ENCODE results near the gene DEGS2. TPM values are rescaled to one million over a fixed set of nuclear protein-coding genes. Genes with fewer than 3 reads are reported as not detected.

DEGS2 gene
- total RNA-seq, 1 experiment from 2014 or later: 0.07 TPM

DNA sequence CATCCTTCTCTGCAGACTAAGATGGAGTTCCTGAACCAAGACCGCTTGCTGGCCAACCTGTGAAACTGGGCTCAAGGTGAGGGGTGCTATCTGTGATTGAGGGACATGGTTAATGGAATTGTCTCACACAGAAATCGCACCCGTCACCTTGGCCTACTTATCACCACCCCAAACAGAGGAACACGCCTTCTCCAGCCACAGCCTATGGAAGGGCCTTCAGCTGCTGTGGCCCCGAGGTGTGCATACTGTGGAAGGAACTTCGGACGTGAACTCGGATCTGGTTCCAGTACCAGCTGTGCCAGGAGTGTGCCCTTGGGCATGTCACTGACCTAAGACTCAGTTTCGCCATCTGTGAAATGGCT is 49.9 kb downstream of the DEGS2 start:
- ChIA-PET CTCF (interaction anchor here (0.5 to 10.9 kb wide), 13 partner anchors 13 to 127 kb away, joined by 3 to 188 read pairs (median 12); no protein-coding TSS in a partner anchor), POLR2A (interaction anchor here (0.6 to 3.0 kb wide), 3 partner anchors 33 to 38 kb away, joined by 3 to 16 read pairs (median 7); no protein-coding TSS in a partner anchor)
- H3K27me3 Mint-ChIP-seq (ENCODE audit: insufficient read depth, unreplicated experiment): no peaks in the 10 kb centered on the region
- intact Hi-C loops (cut with micrococcal nuclease): loop anchor here (2.0 kb wide), 1 partner anchor 83 kb away; no protein-coding TSS in a partner anchor
- no peaks in the 10 kb centered on the region for H3K36me3 Mint-ChIP-seq (ENCODE audit: insufficient read depth, unreplicated experiment)
- DNase-seq (ENCODE audit: unreplicated experiment): no peak
- TF ChIP-seq, protein P1, sequence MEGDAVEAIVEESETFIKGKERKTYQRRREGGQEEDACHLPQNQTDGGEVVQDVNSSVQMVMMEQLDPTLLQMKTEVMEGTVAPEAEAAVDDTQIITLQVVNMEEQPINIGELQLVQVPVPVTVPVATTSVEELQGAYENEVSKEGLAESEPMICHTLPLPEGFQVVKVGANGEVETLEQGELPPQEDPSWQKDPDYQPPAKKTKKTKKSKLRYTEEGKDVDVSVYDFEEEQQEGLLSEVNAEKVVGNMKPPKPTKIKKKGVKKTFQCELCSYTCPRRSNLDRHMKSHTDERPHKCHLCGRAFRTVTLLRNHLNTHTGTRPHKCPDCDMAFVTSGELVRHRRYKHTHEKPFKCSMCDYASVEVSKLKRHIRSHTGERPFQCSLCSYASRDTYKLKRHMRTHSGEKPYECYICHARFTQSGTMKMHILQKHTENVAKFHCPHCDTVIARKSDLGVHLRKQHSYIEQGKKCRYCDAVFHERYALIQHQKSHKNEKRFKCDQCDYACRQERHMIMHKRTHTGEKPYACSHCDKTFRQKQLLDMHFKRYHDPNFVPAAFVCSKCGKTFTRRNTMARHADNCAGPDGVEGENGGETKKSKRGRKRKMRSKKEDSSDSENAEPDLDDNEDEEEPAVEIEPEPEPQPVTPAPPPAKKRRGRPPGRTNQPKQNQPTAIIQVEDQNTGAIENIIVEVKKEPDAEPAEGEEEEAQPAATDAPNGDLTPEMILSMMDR (IDR thresholded peaks at IDR 0.05; ENCODE audit: unreplicated experiment): no peak
- H3K4me3 Mint-ChIP-seq (ENCODE audit: unreplicated experiment): no peak overlapping the region
- H3K9me3 Mint-ChIP-seq (ENCODE audit: unreplicated experiment): no peaks in the 10 kb centered on the region
- H3K27ac Mint-ChIP-seq (ENCODE audit: low read depth, unreplicated experiment): peak overlapping the region; percentile 70
- BruUV-seq (replicated peaks): no TSS peak
- H3K4me1 Mint-ChIP-seq (ENCODE audit: insufficient read depth, unreplicated experiment): peaks cover 28% of the 10 kb centered on the region

DNA sequence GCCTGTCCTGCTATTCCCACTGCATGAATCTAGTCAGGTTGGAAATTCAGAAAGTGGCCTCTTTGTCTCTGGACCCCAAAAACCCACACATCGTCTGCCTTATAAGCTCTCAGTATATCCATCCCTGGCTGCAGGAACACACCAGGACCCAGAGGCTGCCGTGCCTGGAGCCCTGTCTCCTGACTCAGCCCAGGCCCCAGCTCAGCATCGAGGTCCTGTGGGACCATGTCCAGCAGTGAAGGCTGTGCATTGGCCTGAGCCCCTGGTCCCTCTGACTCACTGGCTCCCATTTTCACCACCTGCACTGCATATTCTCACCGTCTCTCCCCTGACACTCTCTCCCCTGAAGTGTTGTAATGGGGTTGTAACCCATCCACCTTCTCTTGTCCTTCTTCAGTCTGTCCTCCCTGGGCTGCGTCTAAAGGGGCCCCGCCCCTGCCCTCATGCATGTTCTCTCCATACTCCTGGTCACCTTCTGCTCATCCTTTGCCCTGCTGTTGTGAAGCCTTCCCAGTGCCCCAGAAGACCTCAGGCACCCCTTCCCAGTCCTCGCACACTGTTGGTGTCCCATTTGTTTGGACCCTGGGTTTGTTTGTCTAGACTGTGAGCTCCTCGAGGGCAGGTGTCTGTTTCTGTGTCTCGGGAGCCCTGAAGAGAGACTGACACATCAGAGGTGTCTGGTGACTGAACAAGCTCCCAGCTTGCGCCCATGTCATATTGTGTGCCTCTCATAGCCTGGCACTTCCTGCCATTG is 50.4 kb downstream of the DEGS2 start:
- H3K27me3 Mint-ChIP-seq (ENCODE audit: insufficient read depth, unreplicated experiment): no peaks in the 10 kb centered on the region
- BruUV-seq (replicated peaks): no TSS peak
- TF ChIP-seq, protein P1 (IDR thresholded peaks at IDR 0.05; ENCODE audit: unreplicated experiment): no peak
- H3K4me3 Mint-ChIP-seq (ENCODE audit: unreplicated experiment): no peak overlapping the region
- no peaks in the 10 kb centered on the region for H3K36me3 Mint-ChIP-seq (ENCODE audit: insufficient read depth, unreplicated experiment)
- peak overlapping the region; percentile 70 for H3K27ac Mint-ChIP-seq (ENCODE audit: low read depth, unreplicated experiment)
- peaks cover 34% of the 10 kb centered on the region for H3K4me1 Mint-ChIP-seq (ENCODE audit: insufficient read depth, unreplicated experiment)
- POLR2A ChIA-PET: interaction anchor here (0.6 to 3.0 kb wide), 12 partner anchors 9 to 122 kb away, joined by 3 to 21 read pairs (median 4); no protein-coding TSS in a partner anchor
- no peak for DNase-seq (ENCODE audit: unreplicated experiment)
- CTCF ChIA-PET: interaction anchor here (0.6 to 10.9 kb wide), 32 partner anchors 9 to 1554 kb away, joined by 3 to 188 read pairs (median 5); no protein-coding TSS in a partner anchor
- intact Hi-C loops (cut with micrococcal nuclease): loop anchor here (1.0 to 2.0 kb wide), 5 partner anchors 33 to 127 kb away; no protein-coding TSS in a partner anchor
- no peaks in the 10 kb centered on the region for H3K9me3 Mint-ChIP-seq (ENCODE audit: unreplicated experiment)

DNA sequence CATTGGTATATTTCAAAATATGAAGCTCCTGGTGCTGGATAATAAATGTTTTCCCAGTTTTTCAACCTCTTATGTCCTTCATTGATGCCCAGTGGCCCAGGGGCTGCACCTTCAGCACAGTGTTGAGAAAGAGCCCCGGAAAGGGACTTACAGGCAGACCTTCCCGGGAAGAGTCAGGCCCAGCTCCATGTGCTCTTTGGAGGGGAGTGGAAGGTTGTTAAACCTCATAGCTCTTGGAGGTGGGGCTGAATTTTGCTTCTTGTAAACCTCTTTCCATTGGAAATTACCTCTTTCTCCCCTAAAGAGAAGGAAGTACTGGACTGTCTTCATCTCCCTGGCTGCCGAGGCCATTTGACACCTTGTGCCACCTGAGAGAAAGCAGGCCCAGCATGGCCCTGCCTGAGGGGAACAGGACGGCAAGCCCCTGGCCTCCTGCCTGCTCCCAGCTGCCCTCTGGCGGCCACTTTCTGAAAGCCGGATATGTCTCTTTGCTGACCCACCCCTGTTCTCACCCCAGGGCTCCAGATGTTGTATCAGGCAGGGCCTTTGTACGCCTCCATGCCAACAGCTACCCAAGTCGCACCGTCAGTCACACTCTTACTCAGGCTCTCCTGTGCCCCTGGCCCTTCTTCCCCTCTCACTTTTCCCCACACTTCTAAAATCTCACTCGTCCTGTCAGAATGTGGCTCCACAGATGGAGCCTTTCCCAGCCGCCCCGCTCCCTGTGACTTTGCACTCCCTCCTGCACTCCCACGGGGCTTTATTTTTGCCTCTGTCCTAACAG is 51.2 kb downstream of the DEGS2 start:
- Mint-ChIP-seq H3K9me3 (ENCODE audit: unreplicated experiment) (no peaks in the 10 kb centered on the region), H3K27ac (ENCODE audit: low read depth, unreplicated experiment) (peak overlapping the region; percentile 70)
- intact Hi-C loops (cut with micrococcal nuclease): loop anchor here (1.0 to 2.0 kb wide), 5 partner anchors 32 to 126 kb away; no protein-coding TSS in a partner anchor

More for the DNA sequence above, 51.2 kb downstream of the DEGS2 start:
- peak overlapping the region; percentile 18 for H3K4me3 Mint-ChIP-seq (ENCODE audit: unreplicated experiment)
- TF ChIP-seq, protein P1 (IDR thresholded peaks at IDR 0.05; ENCODE audit: unreplicated experiment): peak; percentile 89
- no peaks in the 10 kb centered on the region for H3K36me3 Mint-ChIP-seq (ENCODE audit: insufficient read depth, unreplicated experiment)
- peak; percentile 81 for DNase-seq (ENCODE audit: unreplicated experiment)
- ChIA-PET POLR2A (interaction anchor here (0.6 to 3.0 kb wide), 18 partner anchors 9 to 131 kb away, joined by 3 to 21 read pairs (median 4); no protein-coding TSS in a partner anchor), CTCF (interaction anchor here (0.5 to 10.9 kb wide), 46 partner anchors 8 to 1555 kb away, joined by 3 to 188 read pairs (median 4); no protein-coding TSS in a partner anchor)
- no TSS peak for BruUV-seq (replicated peaks)
- peaks cover 41% of the 10 kb centered on the region for H3K4me1 Mint-ChIP-seq (ENCODE audit: insufficient read depth, unreplicated experiment)
- no peaks in the 10 kb centered on the region for H3K27me3 Mint-ChIP-seq (ENCODE audit: insufficient read depth, unreplicated experiment)

All from MCF 10A (cell line).